Activated naive CD4-positive, alpha-beta T cell treated with anti-CD3 and anti-CD28 coated beads, Interleukin-2, amount 50 U/mL, for 72 hours (primary cell): ENCODE measurements around the gene TOMT. TPM values are rescaled to one million over a fixed set of nuclear protein-coding genes. Genes with fewer than 3 reads are reported as not detected.
"Not testable (repeated sequence)": the region's sequence is repeated elsewhere in the genome, so short reads cannot be mapped to it uniquely, and the experiment has no call there.

ENCODE experiments used
- ATAC-seq, 2 donors: fragments of 150-1000 bp; cut with Tn5 transposase; 2 replicates each; pipeline ENCODE4 v1.10.0; 2021; ENCODE audit warnings: mild to moderate bottlenecking in 2 of 2, moderate library complexity in 2 of 2
- DNase-seq, 2 donors: peaks; one replicate each; pipeline ENCODE4 v3.0.0; 2021 to 2022; ENCODE audit warnings: low spot score in 2 of 2
- H3K27ac Mint-ChIP-seq, 2 donors: one replicate each; pipeline ENCODE4 v1.8.0; 2022; ENCODE audit warnings: mild to moderate bottlenecking in 2 of 2, mixed read lengths in 2 of 2
- H3K36me3 Mint-ChIP-seq, 2 donors: one replicate each; pipeline ENCODE4 v1.8.0; 2022; ENCODE audit warnings: mixed read lengths in 2 of 2
- H3K9me3 Mint-ChIP-seq, 2 donors: one replicate each; pipeline ENCODE4 v1.8.0; 2022; ENCODE audit warnings: mixed read lengths in 2 of 2
- total RNA-seq, 2 donors: library from RNA; stranded (reverse); gene quantifications; one replicate each; pipeline ENCODE4 v1.2.3, GENCODE V29; 2022

The TOMT gene
- total RNA-seq, 2 donors from 2014 or later = not detected

DNA sequence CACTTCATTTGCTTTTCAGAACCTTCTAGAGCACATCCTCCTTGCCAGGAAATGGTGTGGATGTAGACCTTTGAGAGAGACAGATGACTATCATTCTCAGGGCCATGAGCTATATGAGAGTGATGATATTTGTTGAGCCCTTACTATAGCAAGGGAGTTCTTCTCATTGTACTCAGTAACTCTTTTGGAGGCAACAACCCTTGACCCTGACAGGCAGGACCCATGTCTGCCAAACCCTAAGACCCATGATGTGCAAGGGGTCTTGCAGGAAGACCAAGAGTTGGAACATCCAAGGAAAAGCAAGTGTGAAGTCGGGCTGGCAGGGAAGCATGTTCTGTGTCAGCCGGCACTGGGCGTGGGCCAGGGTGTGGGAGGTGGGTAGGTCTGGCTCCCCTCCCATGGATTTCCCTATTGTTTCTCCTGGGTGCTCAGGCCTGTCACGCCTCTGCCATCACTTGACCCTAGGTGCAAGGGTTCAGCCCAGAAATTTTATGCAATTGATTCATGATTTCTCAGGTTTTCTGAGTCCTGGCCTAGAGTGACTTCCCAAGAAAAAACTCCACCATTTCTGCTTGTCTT is 31.0 kb downstream of the TOMT start:
- H3K27ac Mint-ChIP-seq = no peak overlapping the region
- H3K9me3 Mint-ChIP-seq = no peaks in the 10 kb centered on the region
- ATAC-seq = peak in 1 of 2 donors; percentile 33
- no peak for DNase-seq
- no peaks in the 10 kb centered on the region for H3K36me3 Mint-ChIP-seq

DNA sequence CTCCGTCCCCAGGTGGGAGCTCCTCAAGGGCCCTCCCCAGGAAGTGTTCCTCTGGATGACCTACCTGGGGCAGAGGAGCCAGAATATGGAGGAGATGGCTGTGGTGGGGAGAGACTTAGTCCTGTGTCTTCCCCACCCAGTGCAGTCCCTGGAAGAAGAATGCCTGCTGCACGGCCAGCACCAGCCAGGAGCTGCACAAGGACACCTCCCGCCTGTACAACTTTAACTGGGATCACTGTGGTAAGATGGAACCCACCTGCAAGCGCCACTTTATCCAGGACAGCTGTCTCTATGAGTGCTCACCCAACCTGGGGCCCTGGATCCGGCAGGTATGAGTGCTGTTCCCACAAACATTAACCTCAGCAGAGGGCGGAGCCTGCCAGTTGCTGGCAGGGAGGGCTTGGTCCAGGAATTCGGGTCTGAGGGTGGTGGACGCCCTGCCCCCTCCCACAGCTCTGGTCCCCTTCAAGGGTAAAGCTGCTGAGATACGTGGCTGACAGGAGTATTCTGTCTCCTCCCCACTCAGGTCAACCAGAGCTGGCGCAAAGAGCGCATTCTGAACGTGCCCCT is 33.2 kb downstream of the TOMT start:
- no peaks in the 10 kb centered on the region for H3K36me3 Mint-ChIP-seq
- no peak for ATAC-seq

GRCh38 chr11:72139500-72139899 is 33.8 kb downstream of the TOMT start:
- no peak overlapping the region for H3K27ac Mint-ChIP-seq
- no peak for DNase-seq
- H3K9me3 Mint-ChIP-seq = no peaks in the 10 kb centered on the region
- no peaks in the 10 kb centered on the region for H3K36me3 Mint-ChIP-seq
- no peak for ATAC-seq

More for the DNA sequence above, 33.2 kb downstream of the TOMT start:
- Mint-ChIP-seq H3K27ac (no peak overlapping the region), H3K9me3 (no peaks in the 10 kb centered on the region)
- DNase-seq = no peak

- DNase-seq (no peak), ATAC-seq (peak in 1 of 2 donors; percentile 3)
- no peaks in the 10 kb centered on the region for H3K9me3 Mint-ChIP-seq
- H3K27ac Mint-ChIP-seq = no peak overlapping the region
- no peaks in the 10 kb centered on the region for H3K36me3 Mint-ChIP-seq
Observed at GRCh38 chr11:72140661-72141060, 34.9 kb downstream of the TOMT start.

DNA sequence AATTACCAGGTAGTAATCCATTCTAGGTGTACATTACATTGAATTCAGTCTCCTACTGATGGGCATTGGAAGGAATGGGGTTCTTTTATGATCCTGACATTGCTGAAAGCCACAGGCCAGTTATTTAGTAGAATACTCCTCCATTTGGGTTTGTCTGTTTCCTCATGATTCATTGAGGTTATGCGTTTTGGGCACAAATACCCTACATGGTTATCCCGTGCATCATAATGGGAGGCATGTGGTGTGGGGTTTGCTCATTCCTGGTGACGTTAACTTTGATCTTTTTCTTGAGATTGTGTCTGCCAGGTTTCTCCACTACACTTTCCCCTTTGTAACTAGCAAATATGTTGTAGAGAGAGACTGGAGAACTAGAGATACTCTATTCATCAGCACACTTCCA is 35.3 kb downstream of the TOMT start:
- no peak overlapping the region for H3K27ac Mint-ChIP-seq
- H3K9me3 Mint-ChIP-seq = no peaks in the 10 kb centered on the region
- ATAC-seq (peak; percentile 87 to 90), DNase-seq (peak in 1 of 2 donors; percentile 19)
- no peaks in the 10 kb centered on the region for H3K36me3 Mint-ChIP-seq

DNA sequence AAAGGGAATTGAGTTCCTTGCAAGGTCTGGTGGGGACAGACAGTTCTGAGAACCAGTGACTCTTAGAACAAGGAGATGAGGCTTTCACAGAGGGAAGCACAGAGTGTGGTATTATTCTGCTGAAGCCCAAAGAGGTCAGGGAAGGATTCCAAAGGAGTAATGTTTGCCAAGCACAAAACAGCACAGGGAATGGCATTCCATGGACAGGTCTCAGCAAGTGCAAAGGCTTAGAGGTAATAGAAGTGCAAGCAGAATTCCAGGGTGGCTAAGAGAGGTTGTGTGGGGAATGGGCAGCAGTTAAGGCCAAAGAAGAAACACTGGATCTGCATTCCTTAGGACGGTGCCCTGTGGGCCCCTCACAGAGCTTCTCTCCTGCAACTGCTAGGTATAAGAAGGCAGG is 36.4 kb downstream of the TOMT start:
- H3K36me3 Mint-ChIP-seq, H3K27ac Mint-ChIP-seq, DNase-seq, H3K9me3 Mint-ChIP-seq, ATAC-seq: not testable (repeated sequence)

- ATAC-seq, H3K9me3 Mint-ChIP-seq, H3K27ac Mint-ChIP-seq, DNase-seq, H3K36me3 Mint-ChIP-seq: not testable (repeated sequence)
Observed at GRCh38 chr11:72142543-72142942, 36.8 kb downstream of the TOMT start.

GRCh38 chr11:72144807-72145565 is 39.3 kb downstream of the TOMT start:
- H3K36me3 Mint-ChIP-seq = no peaks in the 10 kb centered on the region
- no peaks in the 10 kb centered on the region for H3K9me3 Mint-ChIP-seq
- no peak overlapping the region for H3K27ac Mint-ChIP-seq
- DNase-seq = no peak
- no peak for ATAC-seq

- Mint-ChIP-seq H3K9me3 (no peaks in the 10 kb centered on the region), H3K27ac (no peak overlapping the region), H3K36me3 (no peaks in the 10 kb centered on the region)
- no peak for ATAC-seq
- DNase-seq = no peak
Observed at GRCh38 chr11:72146625-72147024, 40.9 kb downstream of the TOMT start.

DNA sequence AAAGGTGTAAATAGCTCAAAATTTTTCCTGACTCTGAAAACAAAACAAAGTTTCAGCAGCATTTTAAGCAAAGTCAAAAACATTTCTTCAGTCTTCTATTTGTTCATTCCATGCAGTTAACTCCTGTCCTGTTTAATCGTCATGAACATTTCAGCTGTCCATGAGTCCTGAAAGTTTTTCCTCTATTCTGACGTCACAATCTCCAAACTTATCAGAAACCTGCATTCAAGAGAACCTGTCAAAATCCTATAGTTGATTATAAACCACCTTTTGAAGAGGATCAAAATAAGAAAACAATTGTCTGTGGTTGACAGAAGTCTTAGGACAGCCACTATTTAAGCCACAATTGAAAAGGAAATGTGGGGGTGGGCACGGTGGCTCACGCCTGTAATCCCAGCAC is 45.2 kb downstream of the TOMT start:
- Mint-ChIP-seq H3K27ac (no peak overlapping the region), H3K9me3 (no peaks in the 10 kb centered on the region), H3K36me3 (no peaks in the 10 kb centered on the region)
- ATAC-seq (no peak), DNase-seq (no peak)

DNA sequence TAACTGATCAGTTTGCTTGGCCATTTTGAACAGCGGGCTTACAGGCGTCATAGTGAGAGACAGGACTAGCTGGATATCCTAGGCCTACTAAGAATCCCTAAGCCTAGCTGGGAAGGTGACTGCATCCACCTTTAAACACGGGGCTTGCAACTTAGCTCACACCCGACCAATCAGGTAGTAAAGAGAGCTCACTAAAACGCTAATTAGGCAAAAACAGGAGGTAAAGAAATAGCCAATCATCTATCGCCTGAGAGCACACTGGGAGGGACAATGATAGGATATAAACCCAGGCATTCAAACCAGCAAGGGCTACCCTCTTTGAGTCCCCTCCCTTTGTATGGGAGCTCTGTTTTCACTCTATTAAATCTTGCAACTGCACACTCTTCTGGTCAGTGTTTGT is 48.1 kb downstream of the TOMT start:
- H3K9me3 Mint-ChIP-seq, H3K27ac Mint-ChIP-seq, H3K36me3 Mint-ChIP-seq, ATAC-seq, DNase-seq: not testable (repeated sequence)

DNA sequence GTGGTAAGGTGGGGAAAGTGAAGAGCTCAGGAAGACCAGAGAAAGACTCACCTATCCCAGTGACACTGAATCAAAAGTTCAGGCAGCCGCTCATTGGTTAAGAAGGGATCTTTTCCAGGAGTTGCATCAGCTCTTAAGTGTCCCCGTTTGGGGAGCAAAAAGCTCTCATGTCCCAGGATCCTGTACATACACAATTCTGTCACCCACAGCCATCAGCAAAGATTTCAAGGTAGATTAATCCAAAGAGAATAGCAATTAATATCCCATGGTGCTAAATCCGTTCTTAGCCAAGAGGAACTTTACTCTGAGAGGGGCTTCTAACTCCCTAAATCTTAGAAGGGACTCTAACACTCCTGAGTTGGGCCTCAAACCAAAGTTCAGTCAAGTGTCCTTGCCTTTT is 49.1 kb downstream of the TOMT start:
- ATAC-seq (no peak), DNase-seq (no peak)
- Mint-ChIP-seq H3K27ac (no peak overlapping the region), H3K36me3 (no peaks in the 10 kb centered on the region), H3K9me3 (no peaks in the 10 kb centered on the region)

DNA sequence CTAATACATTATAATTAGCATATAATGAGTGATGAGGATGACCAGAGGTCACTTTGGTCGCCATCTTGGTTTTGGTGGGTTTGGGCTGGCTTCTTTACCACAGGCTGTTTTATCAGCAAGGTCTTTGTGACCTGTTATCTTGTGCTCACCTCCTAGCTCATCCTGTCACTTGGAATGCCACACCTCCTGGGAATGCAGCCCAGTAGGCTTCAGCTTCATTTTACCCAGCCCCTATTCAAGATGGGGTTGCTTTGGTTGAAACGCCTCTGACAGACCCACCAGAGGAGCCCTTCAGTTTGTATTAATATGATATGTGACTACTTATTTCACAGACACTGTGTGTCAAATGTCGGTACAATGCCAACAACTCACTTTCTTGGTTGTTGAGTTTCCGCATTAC is 50.0 kb downstream of the TOMT start:
- no peak for ATAC-seq
- no peak overlapping the region for H3K27ac Mint-ChIP-seq

DNA sequence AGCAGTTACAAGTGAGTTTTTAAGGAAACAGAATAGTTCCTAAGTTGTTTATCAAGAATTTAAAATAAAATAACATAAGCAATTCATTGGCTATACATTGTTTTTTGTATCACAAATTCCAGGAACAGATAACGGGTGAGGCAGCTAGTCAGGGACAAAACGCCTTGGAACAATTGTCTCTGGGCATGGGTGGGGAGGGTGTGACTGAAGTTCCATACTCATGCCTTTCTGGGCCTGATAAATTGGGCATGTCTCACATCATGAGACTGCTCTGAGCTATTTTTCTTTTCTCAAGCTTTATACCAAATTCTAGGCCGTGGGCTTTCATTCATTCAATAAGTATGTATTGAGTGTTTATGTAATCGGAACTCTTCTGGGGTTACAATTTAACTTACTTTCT is 51.4 kb downstream of the TOMT start:
- H3K27ac Mint-ChIP-seq = no peak overlapping the region

More for the DNA sequence above, 50.0 kb downstream of the TOMT start:
- DNase-seq = no peak
- no peaks in the 10 kb centered on the region for H3K36me3 Mint-ChIP-seq
- H3K9me3 Mint-ChIP-seq = no peaks in the 10 kb centered on the region

More for the DNA sequence above, 51.4 kb downstream of the TOMT start:
- ATAC-seq = no peak
- Mint-ChIP-seq H3K9me3 (no peaks in the 10 kb centered on the region), H3K36me3 (no peaks in the 10 kb centered on the region)
- DNase-seq = no peak
